KMS-11 (cell line): ENCODE results near the gene RAB17.

Source experiments
- H2AFZ ChIP-seq: fragments of 200-600 bp; sonication (generic); 2 replicates; pipeline ENCODE4 v1.6.1; 2016; ENCODE audit warnings: antibody characterized with exemption, mixed run types, low read depth
- H3K27ac ChIP-seq: fragments of 200-600 bp; sonication (generic); 2 replicates; pipeline ENCODE4 v1.6.1; 2016; ENCODE audit warnings: mild to moderate bottlenecking, mixed run types
- H3K27me3 ChIP-seq: fragments of 200-600 bp; sonication (generic); 2 replicates; pipeline ENCODE4 v1.6.1; 2017; ENCODE audit warnings: mild to moderate bottlenecking, low read depth, mixed run types, moderate library complexity; ENCODE audit not compliant: insufficient read depth
- H3K36me3 ChIP-seq: fragments of 200-600 bp; sonication (generic); 2 replicates; pipeline ENCODE4 v1.6.1; 2017; ENCODE audit warnings: mild to moderate bottlenecking, mixed run types; ENCODE audit not compliant: insufficient read depth
- H3K4me1 ChIP-seq: fragments of 200-600 bp; sonication (generic); 2 replicates; pipeline ENCODE4 v1.6.1; 2016; ENCODE audit warnings: mild to moderate bottlenecking, low read depth, mixed run types; ENCODE audit not compliant: poor library complexity, severe bottlenecking
- H3K4me2 ChIP-seq: fragments of 200-600 bp; sonication (generic); 2 replicates; pipeline ENCODE4 v1.7.0; 2016; ENCODE audit warnings: mild to moderate bottlenecking, mixed run types
- H3K4me3 ChIP-seq: fragments of 200-600 bp; sonication (generic); IDR thresholded peaks from 2 replicates; pipeline ENCODE4 v1.6.1; 2017; ENCODE audit warnings: low read depth, low read length, mixed read lengths; ENCODE audit not compliant: insufficient read depth
- H3K79me2 ChIP-seq: fragments of 200-600 bp; sonication (generic); 2 replicates; pipeline ENCODE4 v1.6.1; 2016; ENCODE audit warnings: low read depth, mixed run types; ENCODE audit not compliant: insufficient read depth
- H3K9ac ChIP-seq: fragments of 200-600 bp; sonication (generic); 2 replicates; pipeline ENCODE4 v1.6.1; 2016; ENCODE audit warnings: mild to moderate bottlenecking, mixed run types
- H4K20me1 ChIP-seq: fragments of 200-600 bp; sonication (generic); 2 replicates; pipeline ENCODE4 v1.6.1; 2016; ENCODE audit warnings: mild to moderate bottlenecking, mixed run types; ENCODE audit not compliant: insufficient read depth
- TF ChIP-seq, protein P1 (sequence below): fragments of 200-600 bp; sonication (generic); conservative IDR thresholded peaks from 2 replicates; pipeline ENCODE4 v1.6.1; 2017; ENCODE audit warnings: low read depth, mild to moderate bottlenecking, antibody characterized with exemption, low read length, moderate library complexity, mixed read lengths

The RAB17 gene, protein sequence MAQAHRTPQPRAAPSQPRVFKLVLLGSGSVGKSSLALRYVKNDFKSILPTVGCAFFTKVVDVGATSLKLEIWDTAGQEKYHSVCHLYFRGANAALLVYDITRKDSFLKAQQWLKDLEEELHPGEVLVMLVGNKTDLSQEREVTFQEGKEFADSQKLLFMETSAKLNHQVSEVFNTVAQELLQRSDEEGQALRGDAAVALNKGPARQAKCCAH

DNA sequence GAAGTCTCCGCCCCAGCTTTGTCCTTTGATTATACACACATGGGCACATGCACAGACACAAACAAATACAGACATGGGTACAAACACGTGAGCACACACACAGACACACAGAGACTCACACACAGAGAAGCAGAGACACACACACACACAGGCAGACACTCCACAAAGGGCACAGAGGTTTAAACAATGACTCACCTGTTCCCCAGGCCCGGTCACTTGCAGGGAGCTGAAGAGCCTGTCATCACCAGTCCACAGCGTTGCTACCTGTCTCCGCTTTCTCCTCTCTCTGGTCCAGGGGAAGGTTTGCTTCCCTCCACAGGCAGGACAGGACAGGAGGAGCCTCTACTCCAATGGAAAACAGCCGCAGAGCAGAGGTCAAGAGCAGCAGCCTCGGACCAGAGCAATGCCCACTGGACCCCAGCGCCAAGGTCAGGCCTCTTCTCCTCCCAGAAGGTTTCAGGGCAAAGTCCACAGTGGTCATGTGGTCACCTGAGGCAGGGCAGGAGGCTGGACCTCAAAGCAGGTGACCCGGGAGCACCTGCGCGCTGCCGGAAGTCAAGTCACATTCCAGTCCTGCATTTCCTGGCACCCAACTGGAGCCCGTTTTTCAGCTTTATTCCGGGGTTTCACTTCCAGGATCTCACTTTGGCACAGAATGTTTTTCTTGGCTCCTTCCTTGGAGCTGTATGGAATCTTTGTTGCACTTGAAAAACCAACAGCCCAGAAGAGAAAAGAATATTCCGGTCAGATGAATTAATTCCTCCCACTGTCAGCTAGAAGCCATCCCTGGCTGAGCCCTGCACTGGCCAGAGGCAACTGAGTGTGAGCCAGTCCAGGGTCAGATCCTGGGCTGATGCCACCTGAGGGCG lies at the start of gene RAB17:
RAB17 (minus strand) TSS at position 463 of the 869 bp plus-strand sequence. CDS start 4,580 bp downstream, outside the sequence.
- no peak within 1 kb of the TSS for H2AFZ ChIP-seq
- no peak within 1 kb of the TSS for H3K4me3 ChIP-seq

DNA sequence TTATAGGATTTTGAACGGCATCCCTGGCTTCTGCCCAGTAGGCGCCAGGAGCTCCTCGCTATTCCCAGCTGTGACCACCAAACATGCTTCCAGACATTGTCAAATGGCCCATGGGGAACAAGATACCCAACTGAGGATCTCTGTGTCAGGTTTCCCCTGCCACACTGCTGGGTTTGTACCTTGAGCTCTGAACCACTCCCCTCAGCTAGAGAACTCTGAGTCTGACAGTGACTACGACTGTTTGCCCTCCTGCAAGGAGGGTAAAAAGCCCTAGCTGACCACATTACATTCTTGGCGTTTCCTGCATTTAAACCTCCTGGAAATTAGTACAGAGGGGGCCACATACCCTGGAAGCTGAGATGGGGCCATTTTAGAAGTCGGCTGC lies 49.3 kb upstream of the RAB17 start:
- H3K36me3 ChIP-seq, result no peaks in the 10 kb centered on the region
- H3K27ac ChIP-seq, result no peak overlapping the region
- TF ChIP-seq, protein P1, sequence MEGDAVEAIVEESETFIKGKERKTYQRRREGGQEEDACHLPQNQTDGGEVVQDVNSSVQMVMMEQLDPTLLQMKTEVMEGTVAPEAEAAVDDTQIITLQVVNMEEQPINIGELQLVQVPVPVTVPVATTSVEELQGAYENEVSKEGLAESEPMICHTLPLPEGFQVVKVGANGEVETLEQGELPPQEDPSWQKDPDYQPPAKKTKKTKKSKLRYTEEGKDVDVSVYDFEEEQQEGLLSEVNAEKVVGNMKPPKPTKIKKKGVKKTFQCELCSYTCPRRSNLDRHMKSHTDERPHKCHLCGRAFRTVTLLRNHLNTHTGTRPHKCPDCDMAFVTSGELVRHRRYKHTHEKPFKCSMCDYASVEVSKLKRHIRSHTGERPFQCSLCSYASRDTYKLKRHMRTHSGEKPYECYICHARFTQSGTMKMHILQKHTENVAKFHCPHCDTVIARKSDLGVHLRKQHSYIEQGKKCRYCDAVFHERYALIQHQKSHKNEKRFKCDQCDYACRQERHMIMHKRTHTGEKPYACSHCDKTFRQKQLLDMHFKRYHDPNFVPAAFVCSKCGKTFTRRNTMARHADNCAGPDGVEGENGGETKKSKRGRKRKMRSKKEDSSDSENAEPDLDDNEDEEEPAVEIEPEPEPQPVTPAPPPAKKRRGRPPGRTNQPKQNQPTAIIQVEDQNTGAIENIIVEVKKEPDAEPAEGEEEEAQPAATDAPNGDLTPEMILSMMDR, result no peak
- no peaks in the 10 kb centered on the region for H3K4me1 ChIP-seq
- H3K27me3 ChIP-seq, result no peaks in the 10 kb centered on the region
- no peaks in the 10 kb centered on the region for H3K79me2 ChIP-seq
- H3K9ac ChIP-seq, result no peak overlapping the region
- H3K4me2 ChIP-seq, result no peak overlapping the region
- H2AFZ ChIP-seq, result no peak overlapping the region
- no peak overlapping the region for H3K4me3 ChIP-seq
- H4K20me1 ChIP-seq, result no peaks in the 10 kb centered on the region

More for the DNA sequence above, at the start of gene RAB17:
- H3K4me1 ChIP-seq, result no peaks in the 10 kb centered on the region
- no peaks in the 10 kb centered on the region for H3K79me2 ChIP-seq
- TF ChIP-seq, protein P1, result no peak
- H3K27me3 ChIP-seq, result no peaks in the 10 kb centered on the region
- H3K9ac ChIP-seq, result no peak within 1 kb of the TSS
- no peak within 1 kb of the TSS for H3K4me2 ChIP-seq
- H3K36me3 ChIP-seq, result no peaks in the 10 kb centered on the region
- H3K27ac ChIP-seq, result no peak within 1 kb of the TSS
- H4K20me1 ChIP-seq, result no peaks in the 10 kb centered on the region

DNA sequence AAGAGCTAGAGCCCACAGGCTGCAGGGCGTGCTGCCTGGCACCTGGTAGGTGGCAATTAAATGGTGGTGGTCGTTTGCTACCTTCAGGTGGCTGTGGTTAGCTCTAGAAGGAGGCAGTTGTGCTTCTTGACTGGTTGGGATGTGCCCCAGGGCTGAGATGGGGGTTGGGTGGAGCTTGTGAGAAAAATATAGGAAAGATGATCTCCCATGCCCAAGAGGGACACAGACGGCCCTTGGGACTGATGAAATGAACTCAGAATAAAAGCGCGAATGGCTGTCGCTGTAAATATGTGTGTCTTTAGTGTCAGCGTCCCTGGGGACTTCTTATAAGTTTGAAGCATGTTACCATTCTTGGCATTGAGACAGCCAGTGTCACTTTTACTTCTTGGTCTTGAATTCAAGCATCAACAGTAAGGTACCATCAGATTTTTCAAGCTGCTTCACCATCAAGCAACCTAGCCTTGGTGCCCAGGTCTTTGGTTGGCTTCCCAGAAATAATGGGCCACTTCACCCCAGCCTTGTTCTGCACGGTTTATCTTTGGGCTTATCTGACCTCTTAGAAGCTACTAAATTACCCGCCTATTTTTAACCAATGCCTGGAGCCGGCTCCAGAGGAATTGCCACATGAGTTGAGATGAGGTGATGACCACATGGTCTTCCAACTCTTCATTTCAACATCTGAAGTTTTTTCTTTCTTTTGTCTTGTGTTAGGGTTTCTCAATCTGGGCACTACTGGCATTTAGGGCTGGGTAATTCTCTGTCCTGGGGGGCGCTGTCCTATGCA lies 48.7 kb upstream of the RAB17 start:
- TF ChIP-seq, protein P1, result no peak
- no peak overlapping the region for H3K27ac ChIP-seq
- no peak overlapping the region for H3K9ac ChIP-seq
- H3K4me3 ChIP-seq, result no peak overlapping the region
- H3K79me2 ChIP-seq, result no peaks in the 10 kb centered on the region
- no peaks in the 10 kb centered on the region for H4K20me1 ChIP-seq
- H3K27me3 ChIP-seq, result no peaks in the 10 kb centered on the region
- H3K36me3 ChIP-seq, result no peaks in the 10 kb centered on the region
- no peak overlapping the region for H3K4me2 ChIP-seq
- no peak overlapping the region for H2AFZ ChIP-seq
- H3K4me1 ChIP-seq, result no peaks in the 10 kb centered on the region

DNA sequence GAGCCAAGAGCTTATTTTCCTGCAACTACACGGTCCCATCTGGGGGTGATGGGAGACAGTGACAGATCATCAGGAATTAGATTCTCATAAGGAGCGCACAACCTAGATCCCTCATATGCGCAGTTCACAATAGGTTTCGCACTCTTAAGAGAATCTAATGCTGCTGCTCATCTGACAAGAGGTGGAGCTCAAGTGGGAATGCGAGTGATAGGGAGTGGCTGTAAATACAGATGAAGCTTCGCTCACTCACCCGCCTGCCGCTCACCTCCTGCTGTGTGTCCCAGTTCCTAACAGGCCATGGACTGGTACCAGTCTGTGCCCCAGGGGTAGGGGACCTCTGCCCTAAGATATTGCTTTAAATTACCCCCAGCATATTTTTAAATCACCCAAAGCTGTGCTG lies 47.6 kb upstream of the RAB17 start:
- Histone ChIP-seq H3K4me3 (no peak overlapping the region), H3K9ac (no peak overlapping the region), H3K27ac (no peak overlapping the region), H3K36me3 (no peaks in the 10 kb centered on the region), H2AFZ (no peak overlapping the region), H3K4me2 (no peak overlapping the region), H3K27me3 (no peaks in the 10 kb centered on the region), H3K4me1 (no peaks in the 10 kb centered on the region), H4K20me1 (no peaks in the 10 kb centered on the region), H3K79me2 (no peaks in the 10 kb centered on the region)
- TF ChIP-seq, protein P1, result no peak
